Measurements from ENCODE around the gene CCDC57.
A peak's percentile ranks its signal among the peaks of the same experiment; 100 is the strongest.

The CCDC57 gene

GRCh38 chr17:82062984-82063368 is 149.7 kb downstream of the CCDC57 start:
- no peak for DNase-seq (ENCODE audit: low read depth in 3 of 3)

- no peak for DNase-seq (ENCODE audit: low read depth in 3 of 3)
Measured at GRCh38 chr17:82062076-82062983, 150.3 kb downstream of the CCDC57 start.

GRCh38 chr17:82061047-82061925 is 151.4 kb downstream of the CCDC57 start:
- no peak for DNase-seq (ENCODE audit: low read depth in 3 of 3)

- DNase-seq (ENCODE audit: low read depth in 3 of 3), result no peak
Measured at GRCh38 chr17:82060614-82061013, 152.0 kb downstream of the CCDC57 start.

- DNase-seq (ENCODE audit: low read depth in 3 of 3), result no peak
Measured at GRCh38 chr17:82060001-82060380, 152.7 kb downstream of the CCDC57 start.

GRCh38 chr17:82059272-82060000 is 153.2 kb downstream of the CCDC57 start:
- no peak for DNase-seq (ENCODE audit: low read depth in 3 of 3)

GRCh38 chr17:82058855-82059249 is 153.8 kb downstream of the CCDC57 start:
- no peak for DNase-seq (ENCODE audit: low read depth in 3 of 3)

GRCh38 chr17:82058230-82058854 is 154.3 kb downstream of the CCDC57 start:
- no peak for DNase-seq (ENCODE audit: low read depth in 3 of 3)

GRCh38 chr17:82056729-82057621 is 155.7 kb downstream of the CCDC57 start:
- no peak for DNase-seq (ENCODE audit: low read depth in 3 of 3)

GRCh38 chr17:82055965-82056728 is 156.5 kb downstream of the CCDC57 start:
- no peak for DNase-seq (ENCODE audit: low read depth in 3 of 3)

GRCh38 chr17:82055023-82055964 is 157.3 kb downstream of the CCDC57 start:
- no peak for DNase-seq (ENCODE audit: low read depth in 3 of 3)

- no peak for DNase-seq (ENCODE audit: low read depth in 3 of 3)
Measured at GRCh38 chr17:82054351-82055022, 158.2 kb downstream of the CCDC57 start.

- no peak for DNase-seq (ENCODE audit: low read depth in 3 of 3)
Measured at GRCh38 chr17:82053556-82054263, 158.9 kb downstream of the CCDC57 start.

GRCh38 chr17:82053130-82053529 is 159.5 kb downstream of the CCDC57 start:
- no peak for DNase-seq (ENCODE audit: low read depth in 3 of 3)

GRCh38 chr17:82052638-82053059 is 160.0 kb downstream of the CCDC57 start:
- DNase-seq (ENCODE audit: low read depth in 3 of 3), result no peak

GRCh38 chr17:82051776-82052637 is 160.6 kb downstream of the CCDC57 start, which contains the start of the genes GPS1 and RFNG:
Gene GPS1 (plus strand): TSS chr17:82051898. CDS start chr17:82051932, 34 bp downstream.
Gene RFNG (minus strand): TSS chr17:82051811. CDS start chr17:82051766, 45 bp downstream.
- DNase-seq (ENCODE audit: low read depth in 3 of 3), result peak; percentile 58 to 82 (median 66)

Measured in stimulated activated CD4-positive, alpha-beta T cell treated with anti-CD3 and anti-CD28 coated beads, TNF-alpha, amount 100 ng/mL, for 48 hours (primary cell).